SK-N-SH treated with all-trans-retinoic acid at 6 μM for 48 hours (cell line): ENCODE data around the gene PDE1C.

Experiments used
- ATAC-seq: fragments of 200-7000 bp; cut with Tn5 transposase; 3 replicates; pipeline ENCODE4 v1.9.1; 2020; ENCODE audit warnings: mild to moderate bottlenecking, moderate library complexity
- ARNTL ChIP-seq: fragments of 450-650 bp; formaldehyde crosslinking; IDR thresholded peaks from 2 replicates; pipeline ENCODE4 v1.5.0; 2020; ENCODE audit warnings: low read depth, mild to moderate bottlenecking, moderate library complexity, borderline replicate concordance
- CREB5 ChIP-seq: fragments of 250-450 bp; sonication (Bioruptor Pico); IDR thresholded peaks from 2 replicates; pipeline ENCODE4 v1.5.1; 2020; ENCODE audit warnings: low read depth, mild to moderate bottlenecking, moderate library complexity
- CSDC2 ChIP-seq: fragments of 250-450 bp; sonication (Bioruptor Pico); IDR thresholded peaks from 2 replicates; pipeline ENCODE4 v1.5.0; 2020; ENCODE audit warnings: mild to moderate bottlenecking, moderate library complexity
- ESRRG ChIP-seq: fragments of 250-450 bp; sonication (Bioruptor Pico); IDR thresholded peaks from 2 replicates; pipeline ENCODE4 v1.6.1; 2021; ENCODE audit warnings: mild to moderate bottlenecking
- GLIS3 ChIP-seq: fragments of 250-450 bp; sonication (Bioruptor Pico); IDR thresholded peaks from 2 replicates; pipeline ENCODE4 v1.5.0; 2020; ENCODE audit warnings: mild to moderate bottlenecking, moderate library complexity
- ISL1 ChIP-seq: fragments of 250-450 bp; sonication (Bioruptor Pico); IDR thresholded peaks from 2 replicates; pipeline ENCODE4 v2.1.2; 2022; ENCODE audit warnings: mild to moderate bottlenecking, moderate library complexity
- OSR1 ChIP-seq: fragments of 250-450 bp; sonication (Bioruptor Pico); IDR thresholded peaks from 2 replicates; pipeline ENCODE4 v1.8.0; 2022; ENCODE audit warnings: moderate library complexity, mild to moderate bottlenecking, inconsistent platforms
- POU6F1 ChIP-seq: fragments of 250-450 bp; sonication (Bioruptor Pico); IDR thresholded peaks from 2 replicates; pipeline ENCODE4 v1.8.0; 2021; ENCODE audit warnings: low read depth, mild to moderate bottlenecking, moderate library complexity, borderline replicate concordance
- RARB ChIP-seq: fragments of 250-450 bp; sonication (Bioruptor Pico); IDR thresholded peaks from 2 replicates; pipeline ENCODE4 v1.8.0; 2021; ENCODE audit warnings: mild to moderate bottlenecking, moderate library complexity
- SNAI2 ChIP-seq: fragments of 250-450 bp; sonication (Bioruptor Pico); IDR thresholded peaks from 2 replicates; pipeline ENCODE4 v1.5.0; 2020; ENCODE audit warnings: mild to moderate bottlenecking, moderate library complexity
- TCF4 ChIP-seq: fragments of 250-450 bp; sonication (Bioruptor Pico); IDR thresholded peaks from 2 replicates; pipeline ENCODE4 v1.8.0; 2021; ENCODE audit warnings: mild to moderate bottlenecking, moderate library complexity, borderline replicate concordance
- TOX ChIP-seq: fragments of 250-450 bp; sonication (Bioruptor Pico); IDR thresholded peaks from 2 replicates; pipeline ENCODE4 v1.8.0; 2021; ENCODE audit warnings: mild to moderate bottlenecking, moderate library complexity, borderline replicate concordance
- ZC3H10 ChIP-seq: fragments of 250-450 bp; sonication (Bioruptor Pico); IDR thresholded peaks from 2 replicates; pipeline ENCODE4 v1.5.1; 2021; ENCODE audit warnings: mild to moderate bottlenecking, moderate library complexity
- ZFP30 ChIP-seq: fragments of 450-650 bp; formaldehyde crosslinking; IDR thresholded peaks from 2 replicates; pipeline ENCODE4 v1.5.0; 2022; ENCODE audit warnings: mild to moderate bottlenecking, moderate library complexity
- ZNF70 ChIP-seq: fragments of 450-650 bp; formaldehyde crosslinking; IDR thresholded peaks from 2 replicates; pipeline ENCODE4 v1.5.0; 2020; ENCODE audit warnings: mild to moderate bottlenecking, moderate library complexity
- TF ChIP-seq, protein P1 (sequence below): fragments of 250-450 bp; sonication (Bioruptor Pico); IDR thresholded peaks from 2 replicates; pipeline ENCODE4 v1.8.0; 2020; ENCODE audit warnings: mild to moderate bottlenecking, moderate library complexity, borderline replicate concordance

PDE1C gene

GRCh38 chr7:32034052-32034451 is 36.2 kb downstream of the PDE1C start:
- TF ChIP-seq TOX (CRISPR knock-in tag) (no peak), GLIS3 (CRISPR knock-in tag) (no peak), SNAI2 (CRISPR knock-in tag) (no peak), RARB (CRISPR knock-in tag) (no peak), ARNTL (CRISPR knock-in tag) (no peak), CSDC2 (CRISPR knock-in tag) (no peak), ISL1 (CRISPR knock-in tag) (no peak), ZC3H10 (CRISPR knock-in tag) (no peak)
- TF ChIP-seq, protein P1, sequence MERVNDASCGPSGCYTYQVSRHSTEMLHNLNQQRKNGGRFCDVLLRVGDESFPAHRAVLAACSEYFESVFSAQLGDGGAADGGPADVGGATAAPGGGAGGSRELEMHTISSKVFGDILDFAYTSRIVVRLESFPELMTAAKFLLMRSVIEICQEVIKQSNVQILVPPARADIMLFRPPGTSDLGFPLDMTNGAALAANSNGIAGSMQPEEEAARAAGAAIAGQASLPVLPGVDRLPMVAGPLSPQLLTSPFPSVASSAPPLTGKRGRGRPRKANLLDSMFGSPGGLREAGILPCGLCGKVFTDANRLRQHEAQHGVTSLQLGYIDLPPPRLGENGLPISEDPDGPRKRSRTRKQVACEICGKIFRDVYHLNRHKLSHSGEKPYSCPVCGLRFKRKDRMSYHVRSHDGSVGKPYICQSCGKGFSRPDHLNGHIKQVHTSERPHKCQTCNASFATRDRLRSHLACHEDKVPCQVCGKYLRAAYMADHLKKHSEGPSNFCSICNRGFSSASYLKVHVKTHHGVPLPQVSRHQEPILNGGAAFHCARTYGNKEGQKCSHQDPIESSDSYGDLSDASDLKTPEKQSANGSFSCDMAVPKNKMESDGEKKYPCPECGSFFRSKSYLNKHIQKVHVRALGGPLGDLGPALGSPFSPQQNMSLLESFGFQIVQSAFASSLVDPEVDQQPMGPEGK: no peak
- ATAC-seq: no peak

GRCh38 chr7:32033006-32033405 is 37.2 kb downstream of the PDE1C start:
- no peak for ATAC-seq
- TF ChIP-seq, protein P1: no peak
- TF ChIP-seq ZNF70 (CRISPR knock-in tag): no peak
- TF ChIP-seq, all 23 proteins: peak for 0

GRCh38 chr7:32032211-32032610 is 38.0 kb downstream of the PDE1C start:
- ATAC-seq: no peak
- TF ChIP-seq ZNF70 (CRISPR knock-in tag) (no peak), POU6F1 (CRISPR knock-in tag) (no peak), ISL1 (CRISPR knock-in tag) (no peak), CREB5 (CRISPR knock-in tag) (no peak), ESRRG (no peak)
- TF ChIP-seq, protein P1: no peak

- TF ChIP-seq ARNTL (CRISPR knock-in tag): no peak
- no peak for ATAC-seq
Observed at GRCh38 chr7:32030904-32031692, 39.1 kb downstream of the PDE1C start.

GRCh38 chr7:32026083-32026425 is 44.2 kb downstream of the PDE1C start:
- TF ChIP-seq ESRRG (no peak), TCF4 (CRISPR knock-in tag) (no peak), CSDC2 (CRISPR knock-in tag) (no peak), OSR1 (CRISPR knock-in tag) (no peak), ZC3H10 (CRISPR knock-in tag) (no peak), ZFP30 (CRISPR knock-in tag) (no peak), TOX (CRISPR knock-in tag) (no peak)
- no peak for ATAC-seq
